ENCODE results near the gene CAMTA1. TPM values are rescaled to one million over a fixed set of nuclear protein-coding genes. Genes with fewer than 3 reads are reported as not detected.

The CAMTA1 gene
- polyA plus RNA-seq, 1 experiment, result 64.9 TPM

- POLR2A ChIA-PET, result no interaction called here
These were observed 294.4 kb downstream of the CAMTA1 start for GRCh38 chr1:7079637-7080036.

GRCh38 chr1:7084232-7084894, 299.1 kb downstream of the CAMTA1 start:
- ChIA-PET POLR2A (no interaction called here), CTCF (interaction anchor here (0.6 to 3.1 kb wide), 2 partner anchors 14 to 256 kb away, joined by 6 to 19 read pairs; no protein-coding TSS in a partner anchor)
- TF ChIP-seq CTCF (IDR thresholded peaks at IDR 0.05; ENCODE audit: low read depth, low read length), result no peak
- Histone ChIP-seq H3K9me3 (ENCODE audit: control insufficient read depth, insufficient read depth, low read length) (peaks cover 4% of the 10 kb centered on the region; the same call in 1 of the 2 replicates), H3K27me3 (ENCODE audit: control insufficient read depth, insufficient read depth, low read length) (peaks cover 10% of the 10 kb centered on the region), H3K27ac (ENCODE audit: low read depth, low read length) (no peak overlapping the region), H3K4me3 (ENCODE audit: low read depth, low read length) (no peak overlapping the region)
- no peak for DNase-seq (ENCODE audit: low read depth, low spot score)

More at GRCh38 chr1:7079637-7080036, 294.4 kb downstream of the CAMTA1 start:
- no peak for TF ChIP-seq CTCF (IDR thresholded peaks at IDR 0.05; ENCODE audit: low read depth, low read length)
- H3K27me3 ChIP-seq (ENCODE audit: control insufficient read depth, insufficient read depth, low read length), result no peaks in the 10 kb centered on the region
- H3K9me3 ChIP-seq (ENCODE audit: control insufficient read depth, insufficient read depth, low read length), result peaks cover 4% of the 10 kb centered on the region; the same call in 1 of the 2 replicates
- no peak overlapping the region for H3K27ac ChIP-seq (ENCODE audit: low read depth, low read length)
- no peak overlapping the region for H3K4me3 ChIP-seq (ENCODE audit: low read depth, low read length)
- CTCF ChIA-PET, result interaction anchor here (4.3 kb wide), 1 partner anchor 9 kb away, joined by 37 read pairs; no protein-coding TSS in a partner anchor
- DNase-seq (ENCODE audit: low read depth, low spot score), result no peak

- no peak for TF ChIP-seq CTCF (IDR thresholded peaks at IDR 0.05; ENCODE audit: low read depth, low read length)
- ChIA-PET CTCF (interaction anchor here (3.1 kb wide), 1 partner anchor 15 kb away, joined by 19 read pairs; no protein-coding TSS in a partner anchor), POLR2A (no interaction called here)
- Histone ChIP-seq H3K27me3 (ENCODE audit: control insufficient read depth, insufficient read depth, low read length) (peaks cover 14% of the 10 kb centered on the region), H3K9me3 (ENCODE audit: control insufficient read depth, insufficient read depth, low read length) (no peaks in the 10 kb centered on the region), H3K4me3 (ENCODE audit: low read depth, low read length) (no peak overlapping the region), H3K27ac (ENCODE audit: low read depth, low read length) (no peak overlapping the region)
- no peak for DNase-seq (ENCODE audit: low read depth, low spot score)
These were observed 300.3 kb downstream of the CAMTA1 start for GRCh38 chr1:7085521-7085920.

- no peak for DNase-seq (ENCODE audit: low read depth, low spot score)
- H3K27me3 ChIP-seq (ENCODE audit: control insufficient read depth, insufficient read depth, low read length), result peaks cover 14% of the 10 kb centered on the region
- no peak overlapping the region for H3K27ac ChIP-seq (ENCODE audit: low read depth, low read length)
- H3K4me3 ChIP-seq (ENCODE audit: low read depth, low read length), result no peak overlapping the region
- CTCF ChIA-PET, result interaction anchor here (0.6 kb wide), 2 partner anchors 367 to 666 kb away, joined by 3 read pairs; no protein-coding TSS in a partner anchor
- POLR2A ChIA-PET, result no interaction called here
- H3K9me3 ChIP-seq (ENCODE audit: control insufficient read depth, insufficient read depth, low read length), result no peaks in the 10 kb centered on the region
- no peak for TF ChIP-seq CTCF (IDR thresholded peaks at IDR 0.05; ENCODE audit: low read depth, low read length)
These were observed 300.9 kb downstream of the CAMTA1 start for GRCh38 chr1:7086106-7086505.

- no peaks in the 10 kb centered on the region for H3K9me3 ChIP-seq (ENCODE audit: control insufficient read depth, insufficient read depth, low read length)
- no peak for TF ChIP-seq CTCF (IDR thresholded peaks at IDR 0.05; ENCODE audit: low read depth, low read length)
- H3K4me3 ChIP-seq (ENCODE audit: low read depth, low read length), result no peak overlapping the region
- no peak overlapping the region for H3K27ac ChIP-seq (ENCODE audit: low read depth, low read length)
- POLR2A ChIA-PET, result no interaction called here
- CTCF ChIA-PET, result interaction anchor here (0.7 to 1.1 kb wide), 2 partner anchors 17 to 45 kb away, joined by 3 read pairs; no protein-coding TSS in a partner anchor
- no peak for DNase-seq (ENCODE audit: low read depth, low spot score)
- peaks cover 19% of the 10 kb centered on the region for H3K27me3 ChIP-seq (ENCODE audit: control insufficient read depth, insufficient read depth, low read length)
These were observed 302.6 kb downstream of the CAMTA1 start for GRCh38 chr1:7087888-7088287.
